AG04450 (cell line): ENCODE data around the gene SCN4A. TPM values are rescaled to one million over a fixed set of nuclear protein-coding genes. Genes with fewer than 3 reads are reported as not detected.

Experiments
- CTCF ChIA-PET: fragments of 300-600, 350-600 bp; formaldehyde crosslinking; extraction: SDS; loops from one replicate; lab custom pipeline; 2022; ENCODE audit warnings: antibody characterized with exemption, inconsistent platforms; lab: Charles Lee
- POLR2A ChIA-PET: fragments of 350-600 bp; formaldehyde crosslinking; extraction: SDS; loops from one replicate; lab custom pipeline; 2021; ENCODE audit warnings: antibody characterized with exemption, inconsistent platforms; lab: Yijun Ruan, JAX
- DNase-seq: peaks from one replicate; pipeline ENCODE4 v3.0.0-alpha.2; 2011; ENCODE audit warnings: low read depth, low spot score
- H3K27ac ChIP-seq: one replicate; pipeline ENCODE4 v1.5.1; 2012; ENCODE audit warnings: low read depth, low read length, control low read depth
- H3K27me3 ChIP-seq: one replicate; pipeline ENCODE4 v1.6.0; 2012; ENCODE audit warnings: low read length; ENCODE audit not compliant: control insufficient read depth, insufficient read depth
- H3K4me3 ChIP-seq: 2 replicates; pipeline ENCODE4 v1.5.1; 2011; ENCODE audit warnings: mild to moderate bottlenecking, low read depth, low read length, control low read depth
- H3K9me3 ChIP-seq: 2 replicates; pipeline ENCODE4 v1.5.1; 2012; ENCODE audit warnings: low read length; ENCODE audit not compliant: control insufficient read depth, insufficient read depth
- CTCF ChIP-seq: IDR thresholded peaks from 2 replicates; pipeline ENCODE4 v1.5.1; 2011; ENCODE audit warnings: low read depth, low read length, control low read depth, inconsistent platforms
- polyA plus RNA-seq: library from polyadenylated mRNA; depleted of rRNA; stranded (reverse); fragments of >200 nt; gene quantifications from 2 replicates; pipeline ENCODE4 v1.2.3, GENCODE V29; 2011

SCN4A gene
- polyA plus RNA-seq, 1 experiment: 0.01 TPM

- ChIA-PET CTCF (interaction anchor here (1.1 to 1.7 kb wide), 3 partner anchors 11 to 42 kb away, joined by 6 to 11 read pairs (median 8); no protein-coding TSS in a partner anchor), POLR2A (interaction anchor here (0.6 kb wide), 1 partner anchor 31 kb away, joined by 4 read pairs; no protein-coding TSS in a partner anchor)
- Histone ChIP-seq H3K9me3 (peaks cover 5% of the 10 kb centered on the region; the same call in 1 of the 2 replicates), H3K27me3 (peaks cover 5% of the 10 kb centered on the region), H3K4me3 (no peak overlapping the region), H3K27ac (no peak overlapping the region)
- no peak for DNase-seq
- no peak for TF ChIP-seq CTCF
Measured at GRCh38 chr17:63961355-63962212, 11.1 kb downstream of the SCN4A start.

GRCh38 chr17:63960430-63960829 lies 12.3 kb downstream of the SCN4A start:
- H3K27ac ChIP-seq: no peak overlapping the region
- H3K4me3 ChIP-seq: no peak overlapping the region
- peaks cover 5% of the 10 kb centered on the region for H3K27me3 ChIP-seq
- no peak for DNase-seq
- ChIA-PET POLR2A (interaction anchor here (0.7 kb wide), 1 partner anchor 25 kb away, joined by 3 read pairs; no protein-coding TSS in a partner anchor), CTCF (no interaction called here)
- TF ChIP-seq CTCF: no peak
- peaks cover 5% of the 10 kb centered on the region; the same call in 1 of the 2 replicates for H3K9me3 ChIP-seq

- no peak for TF ChIP-seq CTCF
- H3K4me3 ChIP-seq: no peak overlapping the region
- H3K27me3 ChIP-seq: peaks cover 5% of the 10 kb centered on the region
- H3K9me3 ChIP-seq: peaks cover 5% of the 10 kb centered on the region; the same call in 1 of the 2 replicates
- H3K27ac ChIP-seq: no peak overlapping the region
- ChIA-PET POLR2A (no interaction called here), CTCF (no interaction called here)
- DNase-seq: no peak
Measured at GRCh38 chr17:63960006-63960405, 12.7 kb downstream of the SCN4A start.

GRCh38 chr17:63956296-63956920 lies 16.3 kb downstream of the SCN4A start:
- Histone ChIP-seq H3K9me3 (no peaks in the 10 kb centered on the region; the same call in 1 of the 2 replicates), H3K27ac (no peak overlapping the region), H3K4me3 (no peak overlapping the region), H3K27me3 (peaks cover 7% of the 10 kb centered on the region)
- DNase-seq: peak; percentile 30
- ChIA-PET CTCF (interaction anchor here (1.6 to 4.9 kb wide), 2 partner anchors 10 to 45 kb away, joined by 5 to 41 read pairs; partner anchors contain the start of gene CSHL1), POLR2A (interaction anchor here (0.6 kb wide), 1 partner anchor 680 kb away, joined by 8 read pairs; no protein-coding TSS in a partner anchor)
- no peak for TF ChIP-seq CTCF
